Loucy (cell line): ENCODE data around the gene CSNK2A2.

Experiments
- H2AFZ ChIP-seq: fragments of 200-600 bp; sonication (generic); 2 replicates; pipeline ENCODE4 v1.6.0; 2016; ENCODE audit warnings: antibody characterized with exemption, mild to moderate bottlenecking, low read length, moderate library complexity
- H3F3A ChIP-seq: fragments of 200-600 bp; 2 replicates; pipeline ENCODE4 v1.6.0; 2016; ENCODE audit warnings: antibody characterized with exemption, low read depth, mild to moderate bottlenecking
- H3K27me3 ChIP-seq: fragments of 200-600 bp; sonication (generic); 2 replicates; pipeline ENCODE4 v1.6.1; 2014; ENCODE audit warnings: low read length, mild to moderate bottlenecking; ENCODE audit not compliant: insufficient read depth, poor library complexity, severe bottlenecking
- H3K36me3 ChIP-seq: fragments of 200-600 bp; sonication (generic); 2 replicates; pipeline ENCODE4 v1.6.1; 2016; ENCODE audit warnings: low read length; ENCODE audit not compliant: insufficient read depth
- H3K4me1 ChIP-seq: fragments of 200-600 bp; sonication (generic); 2 replicates; pipeline ENCODE4 v1.5.1; 2014; ENCODE audit warnings: low read length, mild to moderate bottlenecking; ENCODE audit not compliant: insufficient read depth, poor library complexity, severe bottlenecking
- H3K4me2 ChIP-seq: fragments of 200-600 bp; sonication (generic); 2 replicates; pipeline ENCODE4 v1.6.0; 2014; ENCODE audit warnings: antibody characterized with exemption, low read length, low read depth, mild to moderate bottlenecking; ENCODE audit not compliant: poor library complexity, severe bottlenecking
- H3K4me3 ChIP-seq: fragments of 200-600 bp; sonication (generic); 2 replicates; pipeline ENCODE4 v1.5.1; 2014; ENCODE audit warnings: low read length, mild to moderate bottlenecking, mixed read lengths; ENCODE audit not compliant: poor library complexity, severe bottlenecking
- H3K79me2 ChIP-seq: fragments of 200-600 bp; sonication (generic); 2 replicates; pipeline ENCODE4 v1.6.1; 2014; ENCODE audit warnings: low read length; ENCODE audit not compliant: insufficient read depth
- H3K9ac ChIP-seq: fragments of 200-600 bp; sonication (generic); 2 replicates; pipeline ENCODE4 v1.6.0; 2014; ENCODE audit warnings: mild to moderate bottlenecking, low read depth, low read length, moderate library complexity; ENCODE audit not compliant: poor library complexity, severe bottlenecking
- H3K9me2 ChIP-seq: fragments of 200-600 bp; sonication (generic); replicated peaks from 2 replicates; pipeline ENCODE4 v1.6.1; 2016; ENCODE audit warnings: low read depth, low read length, mixed read lengths
- H3K9me3 ChIP-seq: fragments of 200-600 bp; sonication (generic); 2 replicates; pipeline ENCODE4 v1.6.1; 2014; ENCODE audit warnings: mild to moderate bottlenecking, antibody characterized with exemption, low read length, low read depth; ENCODE audit not compliant: insufficient read depth
- H4K20me1 ChIP-seq: fragments of 200-600 bp; sonication (generic); 2 replicates; pipeline ENCODE4 v1.6.0; 2014; ENCODE audit warnings: antibody characterized with exemption, low read length, mild to moderate bottlenecking; ENCODE audit not compliant: insufficient read depth, poor library complexity, severe bottlenecking
- CTCF ChIP-seq: fragments of 200-600 bp; sonication (generic); conservative IDR thresholded peaks from 2 replicates; pipeline ENCODE4 v1.5.1; 2014; ENCODE audit warnings: mild to moderate bottlenecking, antibody characterized with exemption, low read length
- EZH2phosphoT487 ChIP-seq: fragments of 200-600 bp; IDR thresholded peaks from 2 replicates; pipeline ENCODE4 v1.6.1; 2018; ENCODE audit warnings: antibody characterized with exemption, mild to moderate bottlenecking, moderate library complexity, borderline replicate concordance

The CSNK2A2 gene

GRCh38 chr16:58200004-58200797 lies 2.3 kb upstream of the CSNK2A2 start:
- H3K27me3 ChIP-seq, result no peaks in the 10 kb centered on the region
- peaks cover 25% of the 10 kb centered on the region for H3K4me1 ChIP-seq
- H3K9me2 ChIP-seq, result no peaks in the 10 kb centered on the region
- H4K20me1 ChIP-seq, result peaks cover 22% of the 10 kb centered on the region
- H3K4me2 ChIP-seq, result no peak overlapping the region
- no peaks in the 10 kb centered on the region for H3K9me3 ChIP-seq
- no peak for TF ChIP-seq EZH2phosphoT487
- no peak for TF ChIP-seq CTCF
- H3K79me2 ChIP-seq, result peaks cover 23% of the 10 kb centered on the region
- H3K36me3 ChIP-seq, result no peaks in the 10 kb centered on the region
- H2AFZ ChIP-seq, result peak overlapping the region; percentile 24; the same call in 1 of the 2 replicates
- H3F3A ChIP-seq, result no peaks in the 10 kb centered on the region
- H3K4me3 ChIP-seq, result no peak overlapping the region
- H3K9ac ChIP-seq, result no peak overlapping the region

DNA sequence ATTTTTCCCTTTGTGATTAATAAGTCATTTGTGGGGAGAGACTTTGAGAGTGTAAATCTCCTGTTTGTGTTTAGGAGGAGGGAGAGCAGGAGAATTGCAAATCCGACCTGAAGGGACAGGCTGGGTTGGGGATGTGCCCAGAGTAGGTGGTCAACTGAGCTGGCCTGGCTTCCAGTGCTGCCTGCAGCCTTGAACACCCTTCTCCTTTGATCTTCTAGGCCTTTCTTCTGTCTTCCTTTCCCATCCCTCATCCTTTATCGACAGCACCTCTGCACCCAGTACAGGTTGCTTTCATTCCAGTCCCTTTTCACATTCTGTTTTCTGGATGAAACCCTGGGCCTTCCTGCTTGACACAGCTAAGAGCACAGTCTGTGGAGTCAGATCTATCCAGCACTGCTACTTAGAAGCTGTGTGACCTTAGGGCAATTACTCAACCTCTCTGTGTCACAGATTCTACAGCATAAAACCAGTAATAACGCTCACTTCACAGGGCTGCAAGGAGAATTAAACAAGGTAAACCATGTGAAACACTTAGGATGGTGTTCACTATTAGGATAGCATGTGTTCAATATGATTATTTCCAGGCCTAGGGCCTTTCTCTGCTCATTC lies 1.0 kb upstream of the CSNK2A2 start:
- peak overlapping the region; percentile 69 for H3K9ac ChIP-seq
- peak overlapping the region; percentile 90 for H3K4me2 ChIP-seq
- TF ChIP-seq CTCF, result no peak
- TF ChIP-seq EZH2phosphoT487, result no peak
- peaks cover 37% of the 10 kb centered on the region for H3K4me1 ChIP-seq
- peak overlapping the region; percentile 99 for H2AFZ ChIP-seq
- no peaks in the 10 kb centered on the region for H3K9me3 ChIP-seq
- peaks cover 33% of the 10 kb centered on the region for H4K20me1 ChIP-seq
- no peaks in the 10 kb centered on the region for H3K9me2 ChIP-seq
- peaks cover 2% of the 10 kb centered on the region; the same call in 1 of the 2 replicates for H3K36me3 ChIP-seq
- no peaks in the 10 kb centered on the region for H3F3A ChIP-seq
- H3K79me2 ChIP-seq, result peaks cover 36% of the 10 kb centered on the region
- H3K4me3 ChIP-seq, result no peak overlapping the region
- H3K27me3 ChIP-seq, result no peaks in the 10 kb centered on the region

GRCh38 chr16:58197314-58198012 lies 443 bp downstream of the CSNK2A2 start:
- Histone ChIP-seq H3K9me3 (no peaks in the 10 kb centered on the region), H3K4me2 (peak overlapping the region; percentile 93)

More at GRCh38 chr16:58197314-58198012, 443 bp downstream of the CSNK2A2 start:
- TF ChIP-seq CTCF, result no peak
- TF ChIP-seq EZH2phosphoT487, result no peak
- H2AFZ ChIP-seq, result no peak overlapping the region
- peak overlapping the region; percentile 83 for H3K9ac ChIP-seq
- H3K4me1 ChIP-seq, result peaks cover 38% of the 10 kb centered on the region
- H4K20me1 ChIP-seq, result peaks cover 39% of the 10 kb centered on the region
- H3K27me3 ChIP-seq, result no peaks in the 10 kb centered on the region
- peaks cover 49% of the 10 kb centered on the region for H3K79me2 ChIP-seq
- H3F3A ChIP-seq, result no peaks in the 10 kb centered on the region
- peak overlapping the region; percentile 78 for H3K4me3 ChIP-seq
- H3K36me3 ChIP-seq, result peaks cover 11% of the 10 kb centered on the region; the same call in 1 of the 2 replicates
- no peaks in the 10 kb centered on the region for H3K9me2 ChIP-seq
